ENCODE measurements around the gene C12orf75.
"Not testable (repeated sequence)": the region's sequence is repeated elsewhere in the genome, so short reads cannot be mapped to it uniquely, and the experiment has no call there.

C12orf75 gene

DNA sequence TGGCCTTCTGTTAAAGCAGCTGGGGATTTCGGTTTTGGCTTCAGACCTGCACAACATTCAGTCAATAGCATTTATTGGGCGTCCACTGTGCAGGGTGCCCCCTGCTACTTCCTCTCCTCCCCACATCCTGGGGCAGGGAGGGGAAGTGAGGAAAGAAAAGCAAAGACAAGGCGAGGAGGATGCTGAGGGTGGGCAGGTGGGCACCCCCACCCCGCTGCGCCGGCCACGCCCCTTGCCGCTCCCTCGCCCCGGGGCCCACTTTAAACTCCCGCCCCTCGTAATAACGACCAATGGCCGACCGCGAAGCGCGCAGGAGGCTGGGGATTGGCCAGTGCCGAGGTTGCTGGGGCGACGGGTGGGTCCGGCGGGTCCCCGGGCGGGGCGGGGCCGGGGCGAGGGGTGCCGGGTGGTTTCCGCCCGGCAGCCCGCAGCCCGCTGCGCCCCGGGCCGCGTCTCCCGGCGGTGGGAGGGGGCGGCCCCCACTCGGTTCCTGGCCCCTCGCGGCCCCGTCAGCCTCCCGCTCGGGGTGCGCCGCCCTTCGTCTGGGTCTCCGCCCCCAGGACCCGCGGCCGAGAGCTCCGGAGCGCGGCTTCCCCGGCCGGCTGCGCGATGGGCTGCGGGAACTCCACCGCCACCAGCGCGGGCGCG, at the start of gene C12orf75:
Gene C12orf75, plus strand, starts transcription at position 409 of the 648 bp plus-strand sequence. Its CDS starts 201 bp downstream, at position 610.
- peak; percentile 97 for DNase-seq

DNA sequence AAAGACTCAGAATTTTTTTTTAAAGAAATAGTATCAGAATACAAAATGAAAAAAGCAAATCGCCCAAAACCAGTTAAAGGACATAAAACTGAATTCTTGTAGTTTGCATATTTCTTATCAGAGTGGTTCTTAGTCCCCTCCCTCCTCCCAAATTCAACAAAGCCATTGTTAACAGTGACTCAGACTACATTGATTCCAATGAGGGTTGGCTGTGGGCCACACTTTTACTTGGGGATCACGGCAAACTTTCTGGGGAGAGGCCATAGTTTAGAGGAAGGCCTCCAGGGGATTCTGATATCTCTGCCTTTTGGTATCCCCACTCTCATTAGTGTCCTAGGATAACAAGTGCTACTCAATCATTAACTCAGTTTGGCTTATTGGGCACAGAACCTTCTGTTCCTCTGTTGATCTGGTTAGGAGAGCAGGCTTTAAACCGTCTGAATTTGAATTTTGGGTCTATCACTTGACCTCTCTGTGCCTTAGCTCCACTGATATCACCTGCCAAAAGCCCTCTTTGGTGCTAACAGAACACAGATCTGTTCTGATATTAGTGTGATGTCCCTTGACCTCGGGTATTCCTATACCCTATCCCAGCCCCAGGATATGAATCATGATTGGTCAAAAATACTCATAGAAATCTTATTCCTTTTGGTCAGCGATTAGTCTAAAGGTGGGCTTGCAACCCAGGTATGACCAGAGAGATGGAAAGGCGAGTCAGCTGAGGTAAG, 49.4 kb upstream of the C12orf75 start:
- no peak for DNase-seq

DNA sequence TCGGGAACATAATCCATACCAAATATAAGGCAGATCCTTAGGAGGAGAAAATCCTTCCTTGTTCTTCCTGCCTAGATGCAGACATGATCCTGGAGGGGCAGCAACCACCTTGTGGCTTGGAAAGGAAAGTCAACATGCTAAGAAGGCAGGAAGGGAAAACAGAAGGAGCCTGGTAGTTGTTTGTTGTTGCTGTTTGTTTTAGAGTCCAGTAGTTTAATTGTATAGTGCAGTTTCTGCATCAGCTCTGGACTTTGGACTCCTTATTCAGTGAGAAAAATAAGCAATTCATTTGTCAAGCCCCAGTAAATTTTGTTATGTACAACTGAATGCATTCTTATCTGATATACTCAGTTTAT, 48.8 kb upstream of the C12orf75 start:
- no peak for DNase-seq

- no peak for DNase-seq
These were observed 45.1 kb upstream of the C12orf75 start for GRCh38 chr12:105285378-105285777.

DNA sequence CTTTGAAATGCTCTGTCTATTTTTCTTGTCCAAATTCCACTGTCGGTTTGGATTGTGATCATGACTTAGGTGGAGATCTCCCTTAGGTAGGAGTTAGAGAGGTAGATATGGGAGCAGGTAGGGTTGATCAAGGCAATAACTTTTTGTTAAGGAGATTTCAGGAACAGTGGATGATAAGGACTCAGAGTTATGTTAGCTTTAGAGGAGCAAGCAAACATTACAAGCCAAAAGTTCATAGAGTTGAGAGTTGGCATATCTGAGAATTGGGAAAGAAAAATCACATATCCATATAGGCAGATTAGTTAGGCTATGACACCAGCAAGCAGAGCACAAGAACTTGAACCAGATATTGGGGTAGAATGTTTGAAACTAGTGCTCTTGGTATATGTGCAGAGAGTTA, 43.1 kb upstream of the C12orf75 start:
- no peak for DNase-seq

GRCh38 chr12:105288311-105288996, 42.0 kb upstream of the C12orf75 start:
- DNase-seq, result no peak

DNA sequence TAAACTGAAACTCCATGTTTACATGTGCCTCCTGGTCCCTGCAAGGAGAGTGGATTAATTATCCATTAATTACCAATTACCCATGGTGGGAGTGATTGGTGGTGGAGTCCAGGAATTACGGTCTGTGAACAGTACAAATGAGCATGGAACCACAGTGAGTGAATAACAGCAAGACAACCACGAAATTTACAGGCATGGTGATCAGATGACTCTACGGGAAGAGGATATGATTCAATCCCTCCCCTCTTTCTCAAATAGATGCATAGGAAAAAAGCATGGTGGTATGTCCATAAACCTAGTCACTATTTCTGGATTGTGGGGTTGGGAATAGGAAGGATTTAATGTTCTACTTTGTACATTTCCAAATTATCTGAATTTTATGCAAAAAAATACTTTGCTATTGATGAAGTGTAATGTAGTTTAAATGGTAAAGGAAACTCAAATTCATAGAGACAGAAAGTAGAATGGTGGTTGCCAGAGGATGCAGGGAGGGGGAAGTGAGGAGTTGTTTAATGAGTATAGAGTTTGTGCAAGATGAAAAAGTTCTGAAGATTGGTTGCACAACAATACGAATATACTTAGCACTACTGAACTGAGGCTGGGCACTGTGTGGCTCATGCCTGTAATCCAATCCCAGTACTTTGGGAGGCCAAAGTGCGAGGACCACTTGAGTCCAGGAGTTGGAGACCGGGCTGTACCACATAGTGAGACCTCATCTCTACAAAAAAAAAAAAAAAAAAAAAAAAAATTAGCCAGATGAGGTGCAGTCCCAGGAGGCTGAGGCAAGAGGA, 41.2 kb upstream of the C12orf75 start:
- DNase-seq, result peak; percentile 6

GRCh38 chr12:105291531-105291930, 39.0 kb upstream of the C12orf75 start:
- DNase-seq, result no peak

- DNase-seq, result no peak
These were observed 37.8 kb upstream of the C12orf75 start for GRCh38 chr12:105292705-105293104.

DNA sequence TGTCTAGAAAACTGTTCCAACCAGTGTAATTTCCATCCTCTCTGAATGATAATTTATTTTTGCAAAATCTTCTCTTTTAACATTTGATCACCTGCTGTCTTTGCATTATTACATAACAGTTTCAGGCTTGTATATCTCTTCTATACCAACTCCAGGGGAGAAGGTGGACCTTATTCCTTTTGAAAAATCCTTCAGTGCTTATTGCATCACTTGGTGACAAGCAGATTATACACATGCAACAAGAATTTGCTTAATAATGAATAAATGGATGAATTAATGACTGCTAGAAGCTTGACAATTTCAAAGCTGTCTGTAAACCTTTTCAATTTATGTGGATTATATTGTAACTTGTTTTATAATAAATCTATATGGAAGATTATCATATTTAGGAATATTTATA, 37.3 kb upstream of the C12orf75 start:
- DNase-seq, result no peak

DNA sequence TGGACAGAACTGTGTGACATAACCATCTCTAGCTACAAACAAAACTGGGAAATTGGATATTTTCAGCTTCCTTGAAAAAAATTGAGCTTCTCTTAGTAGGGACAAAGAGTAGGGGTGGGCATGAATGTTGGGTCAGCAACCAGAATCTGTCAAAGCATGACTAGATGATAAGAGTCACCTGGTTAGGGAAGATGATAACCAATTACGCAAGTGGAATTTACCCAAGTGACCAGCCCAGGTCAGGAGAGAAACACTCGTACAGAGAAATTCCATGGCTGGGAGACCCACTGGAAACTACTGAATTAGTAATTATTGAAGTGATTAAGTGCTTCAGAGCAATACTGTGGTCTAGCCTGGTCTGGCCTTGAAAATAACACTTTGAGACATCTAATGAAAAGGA, 36.3 kb upstream of the C12orf75 start:
- DNase-seq, result no peak

DNA sequence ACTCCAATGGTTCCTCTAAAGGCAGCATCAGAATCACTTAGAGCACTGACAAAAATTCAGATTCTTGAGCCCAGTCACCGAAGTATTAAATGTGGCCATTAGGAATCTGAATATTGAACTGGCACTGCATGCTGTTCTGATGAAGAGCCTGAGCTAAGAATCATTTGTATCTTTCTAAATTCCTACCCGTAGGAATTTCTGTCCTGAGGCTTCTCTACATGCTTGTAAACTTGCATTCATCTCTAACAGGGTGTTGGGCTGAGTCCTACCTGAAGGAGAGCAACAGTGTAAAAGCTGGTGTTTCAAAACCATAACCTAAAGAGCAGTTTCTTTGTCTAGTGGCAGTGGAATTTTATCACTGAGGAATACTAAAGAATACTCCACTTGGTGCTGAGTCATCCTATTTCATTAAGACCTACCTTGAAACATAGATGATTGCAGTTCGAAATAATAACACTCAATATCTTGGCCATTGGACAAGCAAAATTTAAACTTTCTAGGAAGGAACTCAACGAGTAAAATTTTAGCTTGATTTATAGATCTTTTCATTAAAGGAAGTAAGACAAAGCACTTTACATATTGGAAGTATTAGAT, 35.5 kb upstream of the C12orf75 start:
- no peak for DNase-seq

DNA sequence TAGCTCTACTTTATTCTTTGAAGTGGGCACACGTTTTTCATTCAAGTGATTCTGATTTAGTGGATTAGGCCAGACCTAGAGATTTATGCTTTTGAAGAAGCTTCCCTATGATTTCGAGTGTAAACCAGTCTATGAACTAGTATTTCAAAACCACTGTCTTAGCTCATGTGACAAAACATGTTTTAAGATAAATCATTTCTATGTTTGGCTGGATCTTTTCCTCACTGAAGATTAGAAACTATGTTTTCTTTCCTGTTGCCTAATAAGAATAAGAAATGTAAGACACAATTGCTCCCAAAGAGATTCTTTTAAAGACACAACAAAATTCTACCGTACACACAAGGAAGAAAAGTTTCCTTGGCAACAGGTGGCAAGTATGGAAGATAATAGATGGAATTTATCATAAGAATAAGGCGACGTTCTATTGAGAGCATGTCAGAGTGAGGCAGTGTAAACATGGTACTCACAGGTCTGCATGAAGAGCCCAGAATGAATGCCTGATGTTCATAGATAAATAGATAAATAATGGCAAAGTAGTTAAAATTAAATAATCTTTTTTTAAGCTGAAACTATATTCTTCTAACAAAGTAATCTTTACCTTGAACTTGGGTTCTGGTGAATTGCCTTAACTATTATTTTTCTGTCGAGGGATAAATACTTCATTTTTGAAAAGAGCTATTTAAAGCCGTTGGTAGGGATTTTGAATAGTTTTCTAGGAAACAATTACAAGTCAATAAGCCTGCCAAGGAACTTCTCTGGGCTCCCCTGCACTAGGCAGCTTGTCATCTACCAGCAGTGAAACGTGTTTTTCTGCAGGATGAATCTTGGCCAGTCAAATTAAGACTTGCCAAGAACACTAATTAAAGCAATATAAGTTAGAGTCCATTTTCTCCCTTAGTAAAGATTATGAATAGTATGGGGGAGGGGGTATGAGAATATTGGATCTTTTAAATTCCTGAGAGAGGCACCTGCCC, 34.1 kb upstream of the C12orf75 start:
- no peak for DNase-seq

DNA sequence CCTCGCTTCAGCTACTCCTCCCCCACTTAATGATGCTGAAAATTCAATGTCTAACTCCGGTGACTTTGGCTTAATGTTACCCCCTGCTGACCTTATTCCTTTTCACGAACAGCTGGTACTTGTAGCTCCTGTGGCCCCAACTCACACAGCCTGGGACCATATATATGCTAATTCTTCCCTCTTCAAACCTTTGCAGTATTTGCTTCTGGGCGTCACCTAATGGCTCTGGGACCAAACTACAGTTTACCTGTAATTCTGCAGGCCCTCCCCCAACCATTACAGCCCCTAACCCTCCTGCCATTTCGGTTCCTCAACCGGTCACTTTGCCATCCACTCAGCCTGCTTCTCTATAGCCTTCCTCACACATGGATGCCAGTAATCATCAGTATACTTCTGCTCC, 29.6 kb upstream of the C12orf75 start:
- DNase-seq, result no peak

- DNase-seq, result no peak
These were observed 28.8 kb upstream of the C12orf75 start for GRCh38 chr12:105301696-105302095.

GRCh38 chr12:105302986-105303385, 27.5 kb upstream of the C12orf75 start:
- DNase-seq, result not testable (repeated sequence)

GRCh38 chr12:105304626-105305025, 25.9 kb upstream of the C12orf75 start:
- not testable (repeated sequence) for DNase-seq

GRCh38 chr12:105307601-105308314, 22.7 kb upstream of the C12orf75 start:
- DNase-seq, result not testable (repeated sequence)

DNA sequence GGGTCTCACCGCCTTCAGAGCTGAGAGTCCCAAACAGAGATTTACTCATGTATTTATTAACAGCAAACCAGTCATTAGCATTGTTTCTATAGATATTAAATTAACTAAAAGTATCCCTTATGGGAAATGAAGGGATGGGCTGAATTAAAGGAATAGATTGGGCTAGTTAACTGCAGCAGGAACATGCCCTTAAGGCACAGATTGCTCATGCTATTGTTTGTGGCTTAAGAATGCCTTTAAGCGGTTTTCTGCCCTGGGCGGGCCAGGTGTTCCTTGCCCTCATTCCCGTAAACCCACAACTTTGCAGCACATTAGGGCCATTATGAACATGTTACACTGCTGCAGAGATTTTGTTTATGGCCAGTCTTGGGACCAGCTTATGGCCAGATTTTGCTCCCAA, 21.7 kb upstream of the C12orf75 start:
- not testable (repeated sequence) for DNase-seq

DNA sequence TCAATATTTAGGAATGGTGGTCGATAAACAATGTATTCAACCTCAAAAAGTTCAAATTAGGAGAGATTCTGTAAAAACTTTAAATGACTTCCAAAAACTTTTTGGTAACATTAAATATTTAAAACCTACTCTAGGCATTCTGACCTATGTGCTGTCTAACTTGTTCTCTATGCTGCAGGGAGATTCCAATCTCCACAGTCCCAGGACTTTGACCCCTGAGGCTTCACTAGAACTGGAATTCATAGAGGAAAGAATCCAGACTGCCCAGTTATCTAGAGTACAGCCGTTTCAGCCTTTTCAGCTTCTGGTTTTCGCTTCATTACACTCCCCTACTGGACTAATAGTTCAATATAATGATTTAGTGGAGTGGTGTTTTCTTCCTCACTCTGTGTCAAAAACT, 21.1 kb upstream of the C12orf75 start:
- DNase-seq, result not testable (repeated sequence)

All from activated CD4-positive, alpha-beta T cell treated with anti-CD3 and anti-CD28 coated beads, Interleukin-2, Interleukin-6, amounts not matched to agents 100 ng/mL and 50 ng/mL, durations not matched to agents 16 hours and 8 hours (primary cell).